Activated CD8-positive, alpha-beta memory T cell treated with anti-CD3 and anti-CD28 coated beads for 36 hours (primary cell): ENCODE measurements around the gene IGFN1. TPM values are rescaled to one million over a fixed set of nuclear protein-coding genes. Genes with fewer than 3 reads are reported as not detected.
"Not testable (repeated sequence)": the region's sequence is repeated elsewhere in the genome, so short reads cannot be mapped to it uniquely, and the experiment has no call there.

Experiments used
- CTCF ChIA-PET: fragments of 350-600 bp; sonication (Branson Sonifier 250); formaldehyde crosslinking; loops from one replicate; lab custom pipeline; 2021; ENCODE audit warnings: antibody characterized with exemption; lab: Charles Lee
- POLR2A ChIA-PET: fragments of 350-600 bp; sonication (Branson Sonifier 250); formaldehyde crosslinking; loops from one replicate; lab custom pipeline; 2021; ENCODE audit warnings: antibody characterized with exemption; lab: Charles Lee
- total RNA-seq, 2 experiments: library from RNA; stranded (reverse); gene quantifications; one replicate each; pipeline ENCODE4 v1.2.3, GENCODE V29; 2021

The IGFN1 gene
- total RNA-seq, 2 experiments from 2014 or later = not detected

- POLR2A ChIA-PET = no interaction called here
Observed at GRCh38 chr1:201156346-201156745, 34.3 kb upstream of the IGFN1 start.

GRCh38 chr1:201156819-201157218 is 33.8 kb upstream of the IGFN1 start:
- ChIA-PET POLR2A (no interaction called here), CTCF (interaction anchor here (1.3 kb wide), 1 partner anchor 27 kb away, joined by 4 read pairs; no protein-coding TSS in a partner anchor)

More at GRCh38 chr1:201156346-201156745, 34.3 kb upstream of the IGFN1 start:
- CTCF ChIA-PET = interaction anchor here (1.3 kb wide), 1 partner anchor 28 kb away, joined by 4 read pairs; no protein-coding TSS in a partner anchor

DNA sequence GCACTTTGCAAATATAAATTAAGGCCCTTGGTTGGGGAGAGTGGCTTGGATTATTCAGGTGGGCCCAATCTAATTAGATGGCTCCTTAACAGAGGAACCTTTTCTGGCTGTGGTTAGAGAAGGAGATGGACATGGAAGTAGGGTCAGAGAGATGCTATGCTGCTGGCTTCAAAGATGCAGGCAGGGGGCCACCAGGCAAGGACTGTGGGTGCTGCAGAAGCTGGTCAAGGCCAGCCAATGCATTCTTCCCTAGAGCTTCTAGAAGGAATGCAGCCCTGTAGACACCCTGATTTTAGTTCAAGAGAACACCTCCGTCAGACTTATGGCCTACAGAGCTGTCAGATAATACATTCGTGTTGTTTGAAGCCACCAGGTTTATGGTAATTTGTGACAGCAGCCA is 32.7 kb upstream of the IGFN1 start:
- CTCF ChIA-PET = interaction anchor here (0.6 to 1.8 kb wide), 2 partner anchors 13 to 363 kb away, joined by 3 to 6 read pairs; no protein-coding TSS in a partner anchor

GRCh38 chr1:201163036-201163435 is 27.6 kb upstream of the IGFN1 start:
- POLR2A ChIA-PET, CTCF ChIA-PET: not testable (repeated sequence)

More for the DNA sequence above, 32.7 kb upstream of the IGFN1 start:
- POLR2A ChIA-PET = no interaction called here

DNA sequence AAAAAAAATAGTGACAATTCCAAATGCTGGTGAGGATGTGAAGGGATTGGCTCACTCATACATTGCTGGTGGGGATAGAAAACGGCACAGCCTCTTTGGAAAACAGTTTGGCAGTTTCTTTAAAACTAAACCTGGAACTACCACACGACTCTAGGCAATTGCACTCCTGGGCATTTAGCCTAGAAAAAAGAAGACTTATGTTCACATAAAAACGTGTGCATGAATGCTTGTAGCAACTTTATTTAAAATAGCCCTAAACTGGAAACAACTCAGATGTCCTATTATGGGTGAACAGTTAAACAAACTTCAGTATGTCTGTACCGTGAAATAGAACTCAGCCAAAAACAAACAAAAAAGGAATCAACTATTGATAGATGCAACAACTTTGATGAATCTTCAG is 26.9 kb upstream of the IGFN1 start:
- POLR2A ChIA-PET = no interaction called here

DNA sequence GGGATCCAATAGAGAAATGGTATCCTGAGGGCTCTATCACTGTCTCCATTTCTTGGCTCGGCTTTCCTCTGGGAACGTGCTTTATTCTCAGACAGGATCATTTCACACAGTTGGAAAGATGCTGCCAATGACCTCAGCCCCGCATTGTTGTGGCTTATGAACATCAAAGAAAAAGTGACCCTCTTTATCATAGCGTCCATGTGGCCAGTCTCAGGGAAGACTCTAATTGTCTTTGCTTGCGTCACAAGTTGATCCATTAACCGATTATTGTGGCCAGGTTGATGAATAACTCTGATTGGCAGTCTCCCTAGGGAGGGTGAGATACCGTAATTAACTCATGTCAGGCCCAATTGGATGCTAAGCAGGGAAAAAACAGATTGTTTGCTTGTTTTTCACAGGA is 26.0 kb upstream of the IGFN1 start:
- ChIA-PET CTCF (no interaction called here), POLR2A (no interaction called here)

More for the DNA sequence above, 26.9 kb upstream of the IGFN1 start:
- CTCF ChIA-PET = no interaction called here

DNA sequence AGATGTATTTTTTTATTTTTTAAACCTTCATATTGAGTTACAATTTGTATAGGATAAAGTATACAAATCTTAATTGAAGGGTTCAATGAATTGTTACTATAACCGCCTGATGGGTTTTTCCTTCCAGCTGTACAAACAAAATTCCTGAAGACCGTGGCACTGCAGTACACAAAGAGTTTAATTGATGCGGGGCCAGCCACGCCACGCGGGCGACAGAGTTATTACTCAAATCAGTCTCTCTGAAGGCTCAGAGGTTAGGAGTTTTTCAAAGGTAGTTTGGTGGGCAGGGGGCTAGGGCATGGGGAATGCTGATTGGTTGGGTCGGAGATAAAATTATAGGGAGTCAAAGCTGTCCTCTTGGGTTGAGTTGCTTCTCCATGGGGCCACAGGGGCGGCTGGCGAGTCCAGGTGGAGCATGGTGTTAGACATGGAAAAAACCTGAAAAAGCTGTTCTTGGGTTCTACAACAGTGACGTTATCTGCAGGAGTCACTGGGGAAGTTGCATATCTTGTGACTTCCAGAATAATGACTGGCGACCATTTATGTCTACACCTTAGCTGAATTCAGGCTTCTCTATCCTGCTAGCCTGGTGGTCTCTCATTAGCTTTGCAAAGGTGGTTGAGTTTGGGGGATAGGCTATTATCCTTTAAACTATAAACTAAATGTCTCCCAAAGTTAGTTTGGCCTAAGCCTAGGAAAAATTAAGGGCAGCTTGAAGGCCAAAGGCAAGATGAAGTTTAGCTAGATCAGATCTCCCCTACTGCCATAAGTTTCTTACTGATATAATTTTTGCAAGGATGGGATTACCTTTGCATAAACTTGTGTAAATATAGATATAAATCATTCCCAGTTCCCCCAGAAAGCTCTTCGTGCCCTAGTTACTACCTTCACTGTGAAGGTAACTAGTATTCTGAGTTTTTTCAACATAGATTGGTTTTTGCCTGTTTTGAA is 23.3 kb upstream of the IGFN1 start:
- ChIA-PET POLR2A (interaction anchor here (0.9 kb wide), 1 partner anchor 13 kb away, joined by 3 read pairs; no protein-coding TSS in a partner anchor), CTCF (interaction anchor here (1.3 kb wide), 1 partner anchor 13 kb away, joined by 6 read pairs; the partner anchor contains the start of gene TMEM9)

GRCh38 chr1:201169203-201169602 is 21.4 kb upstream of the IGFN1 start:
- ChIA-PET POLR2A (no interaction called here), CTCF (interaction anchor here (0.6 to 1.5 kb wide), 2 partner anchors 50 to 302 kb away, joined by 3 read pairs; no protein-coding TSS in a partner anchor)

GRCh38 chr1:201169971-201170532 is 20.6 kb upstream of the IGFN1 start:
- CTCF ChIA-PET = interaction anchor here (1.0 to 1.5 kb wide), 2 partner anchors 45 to 51 kb away, joined by 3 read pairs; no protein-coding TSS in a partner anchor
- POLR2A ChIA-PET = interaction anchor here (0.5 kb wide), 1 partner anchor 505 kb away, joined by 3 read pairs; no protein-coding TSS in a partner anchor

DNA sequence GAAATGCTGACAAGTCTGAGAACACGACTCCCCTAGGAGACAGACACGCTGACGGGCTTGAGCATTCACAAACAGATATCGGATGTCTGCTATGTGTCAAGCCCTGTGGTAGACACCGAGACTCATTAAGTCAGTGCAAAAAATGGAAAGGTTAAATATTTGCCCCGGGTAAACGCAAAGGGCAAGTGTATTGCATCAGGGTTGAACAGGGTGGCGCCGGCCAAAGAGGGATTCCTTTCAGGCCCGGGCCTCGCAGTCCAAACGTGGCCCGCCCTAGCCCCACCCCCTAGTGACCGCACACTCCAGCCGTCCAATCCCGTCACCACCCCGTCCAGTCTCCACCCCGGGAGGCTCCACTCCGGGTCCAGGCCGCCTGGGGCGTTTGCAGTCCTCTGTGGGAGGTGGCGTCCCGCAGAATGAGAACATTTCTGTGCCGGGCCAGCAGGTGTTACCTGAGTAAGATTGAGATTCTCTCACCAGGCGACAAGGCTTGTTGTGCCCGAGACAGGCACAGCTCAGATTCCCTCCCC is 20.0 kb upstream of the IGFN1 start:
- POLR2A ChIA-PET = interaction anchor here (0.5 to 1.5 kb wide), 5 partner anchors 13 to 505 kb away, joined by 3 to 9 read pairs (median 3); partner anchors contain the start of gene TMEM9
- CTCF ChIA-PET = interaction anchor here (0.9 to 1.5 kb wide), 5 partner anchors 10 to 192 kb away, joined by 3 to 6 read pairs (median 3); no protein-coding TSS in a partner anchor

GRCh38 chr1:201171063-201172036 is 19.3 kb upstream of the IGFN1 start:
- POLR2A ChIA-PET = interaction anchor here (0.6 to 1.5 kb wide), 5 partner anchors 12 to 152 kb away, joined by 3 to 9 read pairs (median 3); partner anchors contain the start of gene TMEM9
- CTCF ChIA-PET = interaction anchor here (0.7 to 1.5 kb wide), 6 partner anchors 9 to 193 kb away, joined by 3 to 6 read pairs (median 4); partner anchors contain the start of gene TMEM9

- POLR2A ChIA-PET = interaction anchor here (1.4 kb wide), 1 partner anchor 18 kb away, joined by 7 read pairs; the partner anchor contains the start of gene TMEM9
- CTCF ChIA-PET = no interaction called here
Observed at GRCh38 chr1:201172326-201172725, 18.3 kb upstream of the IGFN1 start.

GRCh38 chr1:201172999-201173610 is 17.5 kb upstream of the IGFN1 start:
- ChIA-PET POLR2A (no interaction called here), CTCF (no interaction called here)

GRCh38 chr1:201173736-201174135 is 16.9 kb upstream of the IGFN1 start:
- ChIA-PET CTCF (interaction anchor here (0.6 kb wide), 1 partner anchor 386 kb away, joined by 3 read pairs; no protein-coding TSS in a partner anchor), POLR2A (no interaction called here)

- POLR2A ChIA-PET = no interaction called here
- CTCF ChIA-PET = interaction anchor here (0.8 kb wide), 1 partner anchor 205 kb away, joined by 3 read pairs; no protein-coding TSS in a partner anchor
Observed at GRCh38 chr1:201175820-201176500, 14.7 kb upstream of the IGFN1 start.

GRCh38 chr1:201176940-201177339 is 13.7 kb upstream of the IGFN1 start:
- POLR2A ChIA-PET = no interaction called here
- CTCF ChIA-PET = interaction anchor here (0.8 kb wide), 1 partner anchor 206 kb away, joined by 3 read pairs; no protein-coding TSS in a partner anchor

DNA sequence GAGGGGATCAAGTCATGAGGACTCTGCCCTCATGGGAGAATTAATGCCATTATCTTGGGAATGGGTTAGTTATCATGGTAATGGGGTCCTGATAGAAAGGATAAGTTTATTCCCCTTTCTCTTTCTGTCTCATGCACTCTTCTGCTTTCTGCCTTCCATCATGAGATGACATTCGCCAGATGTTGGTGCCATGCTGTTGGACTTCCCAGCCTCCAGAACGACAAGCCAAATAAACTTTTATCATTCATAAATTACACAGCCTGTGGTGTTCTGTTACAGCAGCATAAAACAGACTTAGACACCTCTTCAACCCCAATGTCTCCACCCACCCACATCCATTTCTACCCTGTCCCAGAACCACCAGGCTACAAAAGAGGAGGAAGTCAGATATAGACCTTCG is 11.9 kb upstream of the IGFN1 start:
- POLR2A ChIA-PET = no interaction called here
- CTCF ChIA-PET = no interaction called here
